Thyroid gland (tissue), 4 donors: ENCODE measurements around the gene IQGAP2. TPM values are rescaled to one million over a fixed set of nuclear protein-coding genes. Genes with fewer than 3 reads are reported as not detected.

Source experiments
- DNase-seq, 2 donors: peaks; one replicate each; pipeline ENCODE4 v3.0.0-alpha.2; 2019
- H3K27ac ChIP-seq, 3 donors: fragments of 200-600 bp; sonication (generic); 1 replicate in 2 of 3; 2 replicates in 1 of 3; pipeline ENCODE4 v1.5.1; 2016 to 2019; ENCODE audit warnings: mild to moderate bottlenecking in 1 of 3, moderate library complexity in 1 of 3
- H3K27me3 ChIP-seq: fragments of 200-600 bp; sonication (generic); one replicate; pipeline ENCODE4 v1.5.1; 2019
- H3K36me3 ChIP-seq, 2 donors: fragments of 200-600 bp; sonication (generic); one replicate each; pipeline ENCODE4 v1.5.1; 2016 to 2019
- H3K4me1 ChIP-seq, 2 donors: fragments of 200-600 bp; sonication (generic); one replicate each; pipeline ENCODE4 v1.5.1; 2017 to 2019
- H3K4me3 ChIP-seq, 3 donors: fragments of 200-600 bp; sonication (generic); replicated peaks in 1 of 3; 1 replicate in 2 of 3; 2 replicates in 1 of 3; pipeline ENCODE4 v1.5.1; 2016; ENCODE audit warnings: mild to moderate bottlenecking in 1 of 3
- H3K9me3 ChIP-seq: fragments of 200-600 bp; sonication (generic); one replicate; pipeline ENCODE4 v1.5.1; 2017
- CTCF ChIP-seq, 6 experiments: fragments of 200-600 bp in 3 of 6; fragments of 450-650 bp in 3 of 6; sonication (generic) in 3 of 6; IDR thresholded peaks; one replicate each; pipeline ENCODE4 v1.5.1; 2016 to 2019; ENCODE audit warnings: antibody characterized with exemption in 6 of 6, mild to moderate bottlenecking in 2 of 6, inconsistent platforms in 1 of 6, moderate library complexity in 1 of 6
- POLR2A ChIP-seq, 2 donors: fragments of 450-650 bp; IDR thresholded peaks; one replicate each; pipeline ENCODE4 v1.6.1; 2017; ENCODE audit warnings: antibody characterized with exemption in 2 of 2, mild to moderate bottlenecking in 2 of 2, moderate library complexity in 1 of 2
- WGBS, 2 donors: methylation state at CpG; one replicate each; pipeline ENCODE4 v1.1.5; 2017; 5-methylcytosine and 5-hydroxymethylcytosine counted together
- intact Hi-C: fragments of 100-400 bp; cut with DNase I; formaldehyde crosslinking; loops from one replicate; pipeline ENCODE4 v1.15.1; 2023
- total RNA-seq, 4 donors: library from RNA; depleted of rRNA; stranded (reverse); fragments of >200 nt; gene quantifications; one replicate each; pipeline ENCODE4 v1.2.3, GENCODE V29; 2016

IQGAP2 gene
- total RNA-seq, 4 donors from 2014 or later: 55.1 to 85.5 (median 64.0) TPM

GRCh38 chr5:76500633-76501393 is 97.7 kb downstream of the IQGAP2 start:
- TF ChIP-seq POLR2A (IDR thresholded peaks at IDR 0.05) (no peak), CTCF (IDR thresholded peaks at IDR 0.05) (no peak)
- peak in 1 of 2 donors; percentile 13 for DNase-seq
- no peak overlapping the region for H3K4me3 ChIP-seq
- peaks cover 0 to 4% of the 10 kb centered on the region in 2 donors for H3K4me1 ChIP-seq
- no peaks in the 10 kb centered on the region for H3K9me3 ChIP-seq
- WGBS, 2 donors: 81 to 86% methylated on average over 5 of the region's 5 CpGs
- no peaks in the 10 kb centered on the region for H3K36me3 ChIP-seq
- no peaks in the 10 kb centered on the region for H3K27me3 ChIP-seq
- H3K27ac ChIP-seq: no peak overlapping the region
- intact Hi-C loops: no loop called here

- no peaks in the 10 kb centered on the region for H3K9me3 ChIP-seq
- TF ChIP-seq POLR2A (IDR thresholded peaks at IDR 0.05) (no peak), CTCF (IDR thresholded peaks at IDR 0.05) (no peak)
- no peak overlapping the region for H3K27ac ChIP-seq
- 86 to 90% methylated on average over 4 of the region's 4 CpGs for WGBS, 2 donors
- no peaks in the 10 kb centered on the region for H3K27me3 ChIP-seq
- intact Hi-C loops: no loop called here
- H3K36me3 ChIP-seq: no peaks in the 10 kb centered on the region
- no peak overlapping the region for H3K4me3 ChIP-seq
- DNase-seq: peak in 1 of 2 donors; percentile 9
- peaks cover 0 to 4% of the 10 kb centered on the region in 2 donors for H3K4me1 ChIP-seq
These were observed 100.8 kb downstream of the IQGAP2 start for GRCh38 chr5:76503929-76504328.

GRCh38 chr5:76504901-76505564 is 101.9 kb downstream of the IQGAP2 start:
- intact Hi-C loops: no loop called here
- Histone ChIP-seq H3K4me3 (no peak overlapping the region), H3K9me3 (no peaks in the 10 kb centered on the region), H3K27me3 (no peaks in the 10 kb centered on the region), H3K36me3 (no peaks in the 10 kb centered on the region), H3K4me1 (peaks cover 0 to 4% of the 10 kb centered on the region in 2 donors), H3K27ac (no peak overlapping the region)
- TF ChIP-seq CTCF (IDR thresholded peaks at IDR 0.05) (no peak), POLR2A (IDR thresholded peaks at IDR 0.05) (no peak)
- no peak for DNase-seq
- 89 to 96% methylated on average over 4 of the region's 4 CpGs for WGBS, 2 donors

- Histone ChIP-seq H3K4me1 (peaks cover 12 to 17% of the 10 kb centered on the region in 2 donors), H3K27ac (peak overlapping the region in 1 of 3 donors; percentile 12), H3K36me3 (no peaks in the 10 kb centered on the region), H3K27me3 (no peaks in the 10 kb centered on the region), H3K4me3 (no peak overlapping the region), H3K9me3 (no peaks in the 10 kb centered on the region)
- no peak for DNase-seq
- intact Hi-C loops: no loop called here
- TF ChIP-seq POLR2A (IDR thresholded peaks at IDR 0.05) (no peak), CTCF (IDR thresholded peaks at IDR 0.05) (no peak)
- WGBS, 2 donors: 24 to 44% methylated on average over 1 of the region's 1 CpG
These were observed 110.4 kb downstream of the IQGAP2 start for GRCh38 chr5:76513476-76513875.

GRCh38 chr5:76514292-76514691 is 111.2 kb downstream of the IQGAP2 start:
- H3K4me1 ChIP-seq: peaks cover 12 to 17% of the 10 kb centered on the region in 2 donors
- no peaks in the 10 kb centered on the region for H3K9me3 ChIP-seq
- H3K27ac ChIP-seq: no peak overlapping the region
- DNase-seq: no peak
- WGBS, 2 donors: 77% methylated on average over 4 of the region's 4 CpGs
- H3K4me3 ChIP-seq: no peak overlapping the region
- intact Hi-C loops: no loop called here
- TF ChIP-seq POLR2A (IDR thresholded peaks at IDR 0.05) (no peak), CTCF (IDR thresholded peaks at IDR 0.05) (no peak)
- H3K36me3 ChIP-seq: no peaks in the 10 kb centered on the region
- H3K27me3 ChIP-seq: no peaks in the 10 kb centered on the region
